Kidney epithelial cell (primary cell): ENCODE results near the gene FOXL1. TPM values are rescaled to one million over a fixed set of nuclear protein-coding genes. Genes with fewer than 3 reads are reported as not detected.

ENCODE experiments used
- DNase-seq: peaks from one replicate; pipeline ENCODE4 v3.0.0-alpha.2; 2010; ENCODE audit warnings: low read depth
- H3K27me3 ChIP-seq: 2 replicates; pipeline ENCODE4 v1.6.0; 2011; ENCODE audit warnings: low read length; ENCODE audit not compliant: control insufficient read depth, insufficient read depth
- H3K36me3 ChIP-seq: 2 replicates; pipeline ENCODE4 v1.5.1; 2011; ENCODE audit warnings: low read length; ENCODE audit not compliant: control insufficient read depth, insufficient read depth
- H3K4me3 ChIP-seq: 2 replicates; pipeline ENCODE4 v1.5.1; 2011; ENCODE audit warnings: low read depth, mild to moderate bottlenecking, control low read depth, low read length
- total RNA-seq: library from RNA; depleted of rRNA; stranded (reverse); fragments of >200 nt; gene quantifications from 2 replicates; pipeline ENCODE4 v1.2.3, GENCODE V29; 2015
- TF ChIP-seq, protein P1 (sequence below): IDR thresholded peaks from 2 replicates; pipeline ENCODE4 v1.5.1; 2011; ENCODE audit warnings: mild to moderate bottlenecking, moderate library complexity, low read length, control low read depth, inconsistent platforms; ENCODE audit not compliant: insufficient read depth, poor library complexity, severe bottlenecking

FOXL1 gene
- total RNA-seq, 1 donor from 2014 or later = 9.0 TPM

DNA sequence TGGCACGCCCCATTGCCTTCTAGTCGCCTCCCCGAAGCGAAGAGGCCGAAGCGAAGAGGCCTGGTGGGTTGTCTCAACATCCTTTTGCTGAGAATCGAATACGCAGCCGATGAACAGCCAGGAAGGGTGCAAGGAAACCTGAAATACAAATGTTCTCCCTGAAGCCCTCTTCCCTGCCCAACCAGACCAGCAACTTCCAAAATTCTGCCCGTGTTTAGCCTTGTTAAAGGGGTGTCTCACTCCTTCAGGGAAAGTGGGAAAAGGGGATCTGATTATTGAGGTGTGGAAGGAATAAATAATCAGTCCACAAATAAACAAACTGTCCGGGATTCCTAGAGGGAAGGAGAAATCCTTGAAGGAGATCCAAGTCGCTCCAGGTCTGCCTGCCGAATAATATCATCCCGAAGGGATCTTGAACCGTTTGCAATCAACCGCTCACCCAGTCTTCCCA, 13.1 kb upstream of the FOXL1 start:
- H3K27me3 ChIP-seq = peaks cover 2% of the 10 kb centered on the region
- TF ChIP-seq, protein P1, sequence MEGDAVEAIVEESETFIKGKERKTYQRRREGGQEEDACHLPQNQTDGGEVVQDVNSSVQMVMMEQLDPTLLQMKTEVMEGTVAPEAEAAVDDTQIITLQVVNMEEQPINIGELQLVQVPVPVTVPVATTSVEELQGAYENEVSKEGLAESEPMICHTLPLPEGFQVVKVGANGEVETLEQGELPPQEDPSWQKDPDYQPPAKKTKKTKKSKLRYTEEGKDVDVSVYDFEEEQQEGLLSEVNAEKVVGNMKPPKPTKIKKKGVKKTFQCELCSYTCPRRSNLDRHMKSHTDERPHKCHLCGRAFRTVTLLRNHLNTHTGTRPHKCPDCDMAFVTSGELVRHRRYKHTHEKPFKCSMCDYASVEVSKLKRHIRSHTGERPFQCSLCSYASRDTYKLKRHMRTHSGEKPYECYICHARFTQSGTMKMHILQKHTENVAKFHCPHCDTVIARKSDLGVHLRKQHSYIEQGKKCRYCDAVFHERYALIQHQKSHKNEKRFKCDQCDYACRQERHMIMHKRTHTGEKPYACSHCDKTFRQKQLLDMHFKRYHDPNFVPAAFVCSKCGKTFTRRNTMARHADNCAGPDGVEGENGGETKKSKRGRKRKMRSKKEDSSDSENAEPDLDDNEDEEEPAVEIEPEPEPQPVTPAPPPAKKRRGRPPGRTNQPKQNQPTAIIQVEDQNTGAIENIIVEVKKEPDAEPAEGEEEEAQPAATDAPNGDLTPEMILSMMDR = no peak
- DNase-seq = no peak
- no peaks in the 10 kb centered on the region for H3K36me3 ChIP-seq
- H3K4me3 ChIP-seq = peak overlapping the region; percentile 89

DNA sequence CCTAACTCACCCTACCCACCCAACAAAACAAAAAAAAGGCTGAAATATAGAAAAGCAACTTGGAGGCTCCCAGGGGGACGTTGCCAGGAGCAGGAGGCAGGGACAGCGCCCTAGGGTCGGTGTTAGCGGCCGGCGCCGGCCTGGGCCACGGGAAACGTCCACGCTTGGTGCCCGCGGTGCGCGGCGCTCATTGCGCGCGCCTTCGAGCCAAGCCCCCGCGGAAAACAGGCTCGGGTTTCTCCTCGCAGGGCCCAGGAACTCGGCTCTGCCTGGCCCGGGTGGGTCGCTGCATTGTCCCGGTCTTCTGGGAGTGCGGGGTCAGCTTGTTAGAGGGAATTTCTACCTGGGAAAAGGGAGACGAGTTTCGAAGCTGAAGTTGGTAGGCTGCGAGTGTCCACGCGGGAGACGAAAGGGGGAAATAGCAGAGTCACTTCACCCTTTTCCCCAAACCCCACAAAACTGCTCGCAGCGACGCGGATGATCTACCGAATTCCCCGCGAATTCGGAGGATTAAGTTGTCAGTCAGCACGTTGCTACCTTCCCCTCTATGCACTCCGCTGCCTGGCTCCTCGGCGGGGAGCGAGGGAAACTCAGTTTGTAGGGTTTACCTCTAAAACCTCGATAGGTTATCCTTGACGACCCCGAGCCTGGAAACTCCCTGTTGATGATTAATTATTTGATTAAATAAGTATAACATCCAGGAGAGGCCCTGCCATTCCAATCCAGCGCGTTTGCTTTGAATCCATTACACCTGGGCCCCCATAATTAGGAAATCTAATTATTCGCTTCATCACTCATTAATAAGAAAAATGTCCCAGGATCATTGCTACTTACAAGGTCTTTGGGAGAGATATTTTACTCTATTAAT, 12.5 kb upstream of the FOXL1 start:
- peaks cover 2% of the 10 kb centered on the region for H3K27me3 ChIP-seq
- TF ChIP-seq, protein P1 = no peak
- no peaks in the 10 kb centered on the region for H3K36me3 ChIP-seq
- no peak for DNase-seq
- H3K4me3 ChIP-seq = peak overlapping the region; percentile 89

DNA sequence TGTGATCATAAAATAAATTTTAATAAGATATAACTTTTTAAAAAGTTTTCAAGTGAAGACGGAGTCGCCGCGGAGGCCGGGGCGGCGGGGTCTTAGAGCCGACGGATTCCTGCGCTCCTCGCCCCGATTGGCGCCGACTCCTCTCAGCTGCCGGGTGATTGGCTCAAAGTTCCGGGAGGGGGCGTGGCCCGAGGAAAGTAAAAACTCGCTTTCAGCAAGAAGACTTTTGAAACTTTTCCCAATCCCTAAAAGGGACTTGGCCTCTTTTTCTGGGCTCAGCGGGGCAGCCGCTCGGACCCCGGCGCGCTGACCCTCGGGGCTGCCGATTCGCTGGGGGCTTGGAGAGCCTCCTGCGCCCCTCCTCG, 11.8 kb upstream of the FOXL1 start, which contains the start of gene FOXC2:
FOXC2 (plus strand) TSS at position 229 of the 365 bp plus-strand sequence. CDS start 507 bp downstream, outside the sequence.
- peak within 1 kb of the TSS; percentile 89 for H3K4me3 ChIP-seq
- peaks cover 2% of the 10 kb centered on the region for H3K27me3 ChIP-seq
- H3K36me3 ChIP-seq = peaks cover under 1% of the 10 kb centered on the region
- peak; percentile 77 for DNase-seq
- TF ChIP-seq, protein P1 = no peak

DNA sequence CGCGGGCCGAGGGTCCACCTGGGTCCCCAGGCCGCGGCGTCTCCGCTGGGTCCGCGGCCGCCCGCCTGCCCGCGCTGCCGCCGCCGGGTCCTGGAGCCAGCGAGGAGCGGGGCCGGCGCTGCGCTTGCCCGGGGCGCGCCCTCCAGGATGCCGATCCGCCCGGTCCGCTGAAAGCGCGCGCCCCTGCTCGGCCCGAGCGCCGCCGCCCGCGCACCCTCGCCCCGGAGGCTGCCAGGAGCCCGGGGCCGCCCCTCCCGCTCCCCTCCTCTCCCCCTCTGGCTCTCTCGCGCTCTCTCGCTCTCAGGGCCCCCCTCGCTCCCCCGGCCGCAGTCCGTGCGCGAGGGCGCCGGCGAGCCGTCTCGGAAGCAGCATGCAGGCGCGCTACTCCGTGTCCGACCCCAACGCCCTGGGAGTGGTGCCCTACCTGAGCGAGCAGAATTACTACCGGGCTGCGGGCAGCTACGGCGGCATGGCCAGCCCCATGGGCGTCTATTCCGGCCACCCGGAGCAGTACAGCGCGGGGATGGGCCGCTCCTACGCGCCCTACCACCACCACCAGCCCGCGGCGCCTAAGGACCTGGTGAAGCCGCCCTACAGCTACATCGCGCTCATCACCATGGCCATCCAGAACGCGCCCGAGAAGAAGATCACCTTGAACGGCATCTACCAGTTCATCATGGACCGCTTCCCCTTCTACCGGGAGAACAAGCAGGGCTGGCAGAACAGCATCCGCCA, 11.2 kb upstream of the FOXL1 start:
- TF ChIP-seq, protein P1 = no peak
- Histone ChIP-seq H3K27me3 (peaks cover 2% of the 10 kb centered on the region), H3K4me3 (peak overlapping the region; percentile 89), H3K36me3 (peaks cover 1% of the 10 kb centered on the region)
- no peak for DNase-seq

DNA sequence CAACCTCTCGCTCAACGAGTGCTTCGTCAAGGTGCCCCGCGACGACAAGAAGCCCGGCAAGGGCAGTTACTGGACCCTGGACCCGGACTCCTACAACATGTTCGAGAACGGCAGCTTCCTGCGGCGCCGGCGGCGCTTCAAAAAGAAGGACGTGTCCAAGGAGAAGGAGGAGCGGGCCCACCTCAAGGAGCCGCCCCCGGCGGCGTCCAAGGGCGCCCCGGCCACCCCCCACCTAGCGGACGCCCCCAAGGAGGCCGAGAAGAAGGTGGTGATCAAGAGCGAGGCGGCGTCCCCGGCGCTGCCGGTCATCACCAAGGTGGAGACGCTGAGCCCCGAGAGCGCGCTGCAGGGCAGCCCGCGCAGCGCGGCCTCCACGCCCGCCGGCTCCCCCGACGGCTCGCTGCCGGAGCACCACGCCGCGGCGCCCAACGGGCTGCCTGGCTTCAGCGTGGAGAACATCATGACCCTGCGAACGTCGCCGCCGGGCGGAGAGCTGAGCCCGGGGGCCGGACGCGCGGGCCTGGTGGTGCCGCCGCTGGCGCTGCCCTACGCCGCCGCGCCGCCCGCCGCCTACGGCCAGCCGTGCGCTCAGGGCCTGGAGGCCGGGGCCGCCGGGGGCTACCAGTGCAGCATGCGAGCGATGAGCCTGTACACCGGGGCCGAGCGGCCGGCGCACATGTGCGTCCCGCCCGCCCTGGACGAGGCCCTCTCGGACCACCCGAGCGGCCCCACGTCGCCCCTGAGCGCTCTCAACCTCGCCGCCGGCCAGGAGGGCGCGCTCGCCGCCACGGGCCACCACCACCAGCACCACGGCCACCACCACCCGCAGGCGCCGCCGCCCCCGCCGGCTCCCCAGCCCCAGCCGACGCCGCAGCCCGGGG, 10.4 kb upstream of the FOXL1 start:
- TF ChIP-seq, protein P1 = no peak
- no peak for DNase-seq
- H3K36me3 ChIP-seq = peaks cover 1% of the 10 kb centered on the region
- peak overlapping the region; percentile 89 for H3K4me3 ChIP-seq
- peaks cover 2% of the 10 kb centered on the region for H3K27me3 ChIP-seq
